Activated CD4-positive, alpha-beta T cell treated with anti-CD3 and anti-CD28 coated beads, Interleukin-2, amount 50 U/mL, for 1 hour (primary cell): ENCODE data around the gene NTPCR.

Source experiments
- DNase-seq: peaks from one replicate; pipeline ENCODE4 v3.0.0-alpha.2; 2020

NTPCR gene

DNA sequence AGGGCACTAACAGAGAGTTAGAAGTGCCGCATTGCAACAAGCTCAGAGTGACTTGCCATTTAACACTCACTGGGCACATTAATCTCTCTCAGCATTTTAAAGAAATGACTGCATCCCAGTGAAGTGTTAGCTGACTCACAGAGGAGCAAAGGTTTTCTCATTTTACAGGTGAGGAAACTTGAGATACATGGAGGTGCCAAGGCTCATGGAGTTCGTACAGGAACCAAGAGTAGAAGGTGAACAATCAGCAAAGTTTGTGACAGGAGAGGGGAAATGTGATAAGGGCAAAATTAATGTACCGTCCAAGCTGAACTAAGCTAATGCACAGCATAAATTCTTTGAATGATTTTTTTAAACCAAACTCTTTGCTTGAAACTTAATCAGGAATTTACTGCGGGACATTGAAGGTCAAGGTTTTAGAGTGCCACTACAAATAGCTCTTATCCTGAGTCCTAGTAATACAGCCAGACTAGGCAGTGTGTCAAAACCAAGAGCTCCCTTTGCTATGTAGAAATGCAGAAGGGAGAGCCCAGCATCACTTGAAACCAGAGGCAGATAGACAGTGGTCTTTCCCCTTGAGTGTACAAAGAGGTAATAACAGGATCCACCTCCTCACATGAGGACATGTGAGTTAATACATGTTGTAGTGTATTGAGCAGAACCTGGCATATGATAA lies 22.4 kb upstream of the NTPCR start:
- DNase-seq, result no peak

DNA sequence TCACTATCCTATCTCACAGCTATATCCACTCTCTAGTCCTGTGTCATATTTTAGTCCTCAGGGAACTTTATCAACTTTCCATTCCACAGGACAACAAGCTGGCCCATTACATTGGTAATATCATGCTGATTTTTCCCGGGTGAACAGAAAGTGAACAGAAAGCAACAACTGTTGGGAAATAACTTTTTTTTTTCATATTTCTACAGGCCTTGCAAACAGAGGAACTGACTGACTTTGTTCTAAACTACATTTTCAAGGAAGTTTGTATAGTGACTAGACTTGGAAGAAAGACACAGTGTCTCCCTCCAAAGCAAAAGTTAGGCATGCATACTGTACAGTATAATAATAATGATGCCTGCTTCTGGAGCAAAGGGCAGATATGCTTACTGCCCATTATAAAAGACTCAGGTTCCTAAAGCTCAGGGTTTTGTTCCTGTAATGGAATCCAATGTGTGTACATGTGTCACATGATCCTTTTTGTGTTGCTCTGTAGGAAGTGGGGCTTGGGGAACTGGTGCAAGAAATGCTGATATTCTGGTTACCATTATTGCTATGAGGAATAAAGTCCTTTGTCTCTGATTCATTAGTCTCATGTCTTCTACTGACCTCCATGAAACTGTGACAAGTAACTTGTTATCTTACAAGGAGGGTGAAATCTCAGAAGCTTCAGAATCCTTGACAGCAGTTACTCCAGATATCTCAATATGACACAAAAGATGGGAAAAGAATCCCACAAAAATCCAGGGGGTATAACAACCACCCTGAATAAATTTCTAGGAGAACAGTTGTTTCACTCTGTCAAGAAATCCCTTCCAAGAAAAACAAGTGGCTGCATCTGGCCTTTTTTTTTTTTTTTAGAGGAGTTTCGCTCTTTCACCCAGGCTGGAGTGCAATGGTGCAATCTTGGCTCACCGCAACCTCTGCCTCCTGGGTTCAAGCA lies 17.7 kb upstream of the NTPCR start:
- DNase-seq, result no peak

DNA sequence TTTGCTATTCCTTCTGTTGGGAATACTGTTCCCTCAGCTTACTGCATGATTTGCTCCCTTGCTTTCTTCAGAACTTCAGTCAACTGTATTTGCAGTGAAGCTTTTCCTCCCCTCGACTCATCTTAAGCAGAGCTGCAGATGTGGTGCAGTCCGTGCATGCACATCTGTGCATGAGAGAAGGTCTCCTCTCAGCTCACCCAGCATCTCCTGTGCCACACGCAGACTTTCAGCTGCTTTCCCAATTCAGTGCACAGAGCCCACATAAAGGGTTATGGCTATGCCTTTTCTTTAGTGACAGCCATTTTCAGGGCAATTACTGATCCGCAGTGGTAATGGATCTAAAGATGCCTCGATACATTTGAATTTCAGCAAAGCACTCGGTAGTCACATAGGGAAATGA lies 13.5 kb upstream of the NTPCR start:
- no peak for DNase-seq

DNA sequence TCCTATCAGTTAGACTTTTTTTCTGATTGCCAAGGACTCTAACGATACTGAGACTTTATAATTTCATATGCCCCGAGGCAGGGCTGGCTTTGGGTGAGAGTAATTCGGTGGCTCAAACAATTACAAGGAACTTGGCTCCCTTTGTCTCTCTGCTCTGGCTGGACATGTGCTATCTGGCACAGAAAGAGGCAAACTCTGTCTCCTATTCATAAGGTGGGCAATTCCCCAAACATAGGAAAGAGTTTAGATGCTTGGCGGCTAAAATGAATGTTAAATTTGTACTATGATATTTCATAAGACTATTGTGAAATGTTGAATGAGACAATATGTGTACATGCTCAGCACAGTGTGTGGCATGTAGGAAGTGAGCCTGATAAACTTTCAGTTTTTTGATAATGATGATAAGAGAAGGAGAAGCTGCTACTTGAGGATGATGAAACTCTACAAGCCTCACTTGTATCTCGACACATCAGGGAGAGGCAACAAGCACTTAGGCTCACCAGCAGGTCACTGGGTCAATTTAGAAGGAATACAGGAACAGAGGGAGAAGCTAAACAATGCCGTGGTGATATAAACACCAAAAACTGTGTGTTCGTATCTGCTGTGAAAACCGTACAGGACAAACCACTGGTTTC lies 12.6 kb upstream of the NTPCR start:
- no peak for DNase-seq

DNA sequence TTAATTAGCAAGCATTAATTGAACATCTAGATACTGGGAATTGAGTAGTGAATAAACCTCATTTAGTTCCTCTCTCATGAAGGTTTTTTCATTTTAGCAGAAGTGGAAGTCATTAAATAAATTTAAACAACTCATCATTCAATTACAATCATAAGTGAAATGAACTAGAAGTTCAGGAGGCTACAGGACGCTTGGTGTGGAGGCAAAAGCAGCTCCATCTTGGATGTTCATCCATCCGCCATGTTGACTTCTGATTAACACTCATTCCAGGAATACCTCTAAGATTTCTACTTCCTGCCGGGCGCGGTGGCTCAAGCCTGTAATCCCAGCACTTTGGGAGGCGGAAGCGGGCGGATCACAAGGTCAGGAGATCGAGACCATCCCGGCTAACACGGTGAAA lies 11.5 kb upstream of the NTPCR start:
- DNase-seq, result no peak

DNA sequence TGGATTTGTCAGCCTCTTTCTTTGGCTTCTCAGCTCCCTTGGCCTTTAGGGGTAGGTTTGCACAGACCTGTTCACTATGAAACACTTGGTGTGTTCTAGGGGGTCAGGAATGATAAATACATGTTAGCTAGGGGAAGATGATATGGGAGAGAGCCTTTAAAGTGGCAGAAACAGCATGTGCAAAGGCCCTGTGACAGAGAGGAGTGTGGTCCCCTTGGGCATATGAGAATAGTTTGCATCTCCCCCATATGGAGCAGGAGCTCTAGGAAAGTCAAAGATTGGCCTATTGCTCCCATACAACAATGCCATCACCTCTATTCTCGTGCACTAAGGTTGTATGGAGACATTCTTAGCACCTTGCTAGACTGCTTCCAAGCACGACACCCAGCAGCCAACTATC lies 10.7 kb upstream of the NTPCR start:
- DNase-seq, result no peak

DNA sequence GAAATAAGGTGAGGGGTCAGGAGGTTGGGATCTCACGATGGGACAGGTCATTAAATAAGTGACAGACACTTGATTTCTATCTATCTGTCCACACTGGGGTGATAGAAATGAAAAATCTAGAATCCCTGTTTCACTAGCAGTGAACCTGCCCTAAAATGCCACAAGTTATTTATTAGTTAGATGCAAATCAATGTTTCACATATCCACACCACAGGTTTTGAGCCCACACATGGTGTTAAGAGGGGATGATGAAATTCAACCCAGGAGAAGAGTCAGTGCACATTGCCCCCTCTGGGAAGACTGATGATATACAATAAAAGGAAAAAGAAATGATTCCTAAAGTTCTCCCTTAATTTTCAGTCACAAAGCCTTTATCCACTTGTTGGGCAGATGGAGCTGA lies 10.1 kb upstream of the NTPCR start:
- no peak for DNase-seq

DNA sequence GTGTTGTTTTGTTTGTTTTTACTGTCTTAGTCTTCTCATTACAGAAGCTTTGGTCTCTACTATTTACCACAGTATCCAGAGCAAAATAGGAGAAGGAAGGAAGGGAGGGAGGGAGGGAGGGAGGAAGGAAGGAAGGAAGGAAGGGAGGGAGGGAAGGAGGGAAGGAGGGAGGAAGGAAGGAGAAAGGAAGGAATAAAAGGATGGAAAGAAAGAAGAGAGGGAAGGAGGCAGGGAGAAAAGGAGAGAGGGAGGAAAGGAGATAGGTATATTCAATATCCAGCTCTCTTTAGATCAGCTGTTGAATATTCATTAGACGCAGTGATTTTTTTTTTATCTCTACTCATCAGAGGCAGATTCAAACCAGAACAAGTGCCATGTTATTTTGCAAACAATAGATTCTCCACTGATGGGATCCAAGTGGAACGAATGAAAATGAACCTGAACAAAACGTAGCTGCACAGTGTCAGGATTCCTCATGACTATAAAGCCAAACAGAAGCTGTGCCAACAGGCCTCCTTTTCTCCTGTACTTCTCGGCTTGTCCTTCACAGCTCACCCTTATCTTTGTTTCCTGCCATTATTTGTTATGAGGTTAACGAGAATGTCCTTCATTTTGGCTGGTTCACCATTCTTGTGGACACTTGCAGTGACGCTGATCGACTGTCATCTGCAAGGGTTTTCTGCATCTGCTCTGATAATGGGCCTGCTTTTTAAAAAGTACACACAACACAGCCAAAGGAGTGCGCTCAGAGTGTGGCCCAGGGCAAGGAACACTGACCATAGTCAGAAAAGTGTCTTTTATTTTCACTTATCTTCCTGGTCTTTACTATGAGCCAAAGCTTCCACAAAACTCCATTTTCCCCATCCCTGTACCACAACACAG lies 7.8 kb upstream of the NTPCR start:
- DNase-seq, result no peak

DNA sequence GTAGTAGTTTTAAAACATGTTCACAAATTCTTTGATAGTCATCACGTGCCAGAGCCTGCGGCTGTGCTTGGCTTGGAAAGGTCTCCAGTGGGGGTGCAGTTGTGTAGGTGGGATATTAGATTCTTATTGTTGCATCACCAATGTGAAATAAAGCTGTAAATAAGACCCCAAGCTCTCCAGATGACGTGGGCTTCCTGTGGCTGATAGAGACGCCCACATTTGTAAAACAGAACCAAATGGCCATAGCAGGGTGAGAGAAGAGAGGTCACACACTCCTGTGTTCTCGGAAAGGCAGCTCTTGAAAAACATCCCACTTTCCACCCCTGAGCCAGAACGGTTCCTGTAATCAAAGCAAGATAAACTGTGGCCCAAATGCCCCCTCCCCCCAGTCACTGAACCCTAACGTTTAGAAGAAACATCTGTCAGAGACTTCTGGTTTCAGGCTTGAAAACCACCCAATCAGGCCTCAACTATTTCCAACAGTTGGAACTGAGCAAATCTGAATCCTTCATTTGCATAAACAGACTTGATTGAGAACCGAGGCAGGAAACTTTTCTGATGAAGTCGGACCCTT lies 6.6 kb upstream of the NTPCR start:
- no peak for DNase-seq

DNA sequence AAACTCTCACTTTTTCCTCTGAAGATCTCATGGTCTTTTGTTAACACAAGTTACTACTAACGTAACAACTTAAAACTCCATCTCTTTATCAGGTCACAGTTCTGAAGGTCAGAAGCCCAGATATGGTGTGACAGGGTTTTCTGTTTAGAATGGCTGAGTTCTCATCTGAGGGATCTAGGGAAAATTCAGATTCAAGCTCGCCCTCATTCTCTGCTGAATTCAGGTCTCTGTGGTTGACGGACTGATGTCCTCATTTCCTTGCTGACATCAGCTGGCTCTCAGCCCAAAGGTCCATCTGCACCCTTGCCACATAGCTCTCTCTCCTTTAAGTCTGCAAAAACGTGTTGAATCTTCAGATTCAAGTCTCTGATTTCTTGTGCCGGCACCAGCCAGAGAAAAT lies 6.1 kb upstream of the NTPCR start:
- no peak for DNase-seq

DNA sequence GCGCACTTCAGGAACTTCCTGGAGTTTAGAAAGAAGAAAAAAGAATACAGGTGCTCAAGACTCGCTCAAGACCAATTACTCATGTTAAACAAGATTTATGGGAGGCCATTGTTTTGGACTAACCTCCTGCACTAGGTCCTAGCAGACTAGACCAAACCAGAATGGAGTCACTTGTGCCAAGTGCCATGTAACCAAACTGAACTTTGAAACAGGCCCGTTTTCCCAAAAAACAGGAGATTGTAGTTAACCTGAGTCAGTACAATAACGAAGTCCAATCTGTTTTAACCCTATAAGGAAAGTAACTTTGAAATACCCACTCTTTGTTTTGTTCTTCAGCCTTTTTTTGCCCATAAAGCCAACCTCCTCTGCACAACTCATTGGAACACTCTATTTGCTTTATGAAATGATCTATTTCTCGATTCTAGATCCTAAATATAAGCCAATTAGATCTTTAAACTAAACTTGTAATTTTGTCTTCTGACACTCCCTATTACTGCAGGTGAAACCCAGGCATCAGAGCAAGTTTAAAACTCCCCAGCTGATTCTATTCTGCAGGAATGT lies 695 bp upstream of the NTPCR start:
- no peak for DNase-seq

DNA sequence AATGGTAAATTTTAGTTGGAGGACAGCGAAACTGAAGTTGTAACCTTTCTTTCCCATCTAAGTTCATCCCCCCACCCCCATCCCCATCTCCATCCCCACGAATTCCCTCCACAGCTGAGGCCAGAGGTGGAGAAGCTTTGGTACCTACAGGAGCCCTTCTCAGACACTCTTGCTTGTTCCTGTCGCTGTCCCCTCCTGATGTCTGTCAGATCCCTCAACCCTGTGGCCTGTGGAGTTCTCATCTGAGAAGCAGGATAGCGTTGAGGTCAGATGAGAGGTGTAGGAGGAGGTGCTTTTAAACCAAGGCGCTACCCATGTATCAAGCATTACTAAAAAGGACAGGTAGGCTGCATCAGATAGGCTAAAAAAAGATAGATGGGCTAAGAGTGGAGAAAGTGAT lies 769 bp downstream of the NTPCR start:
- no peak for DNase-seq

DNA sequence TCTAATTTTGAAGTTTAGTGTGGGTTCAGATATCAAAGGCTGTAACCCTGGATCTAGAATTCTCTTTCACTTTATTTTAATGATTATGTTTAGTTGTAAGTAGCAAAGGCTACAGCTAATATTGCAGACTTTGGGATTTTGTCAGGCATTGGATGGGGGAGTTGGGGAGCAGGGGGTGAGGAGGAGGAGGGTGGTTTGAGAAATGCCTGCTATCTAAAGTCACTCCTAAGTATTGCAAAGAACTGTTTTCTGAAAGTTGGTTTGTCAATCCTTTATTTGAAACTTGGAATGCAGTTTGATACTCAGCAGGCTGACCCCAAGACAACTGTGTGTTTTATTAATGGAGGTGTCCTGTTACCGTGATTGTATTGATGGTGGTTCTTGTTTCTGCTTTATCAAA lies 1.2 kb downstream of the NTPCR start:
- no peak for DNase-seq

DNA sequence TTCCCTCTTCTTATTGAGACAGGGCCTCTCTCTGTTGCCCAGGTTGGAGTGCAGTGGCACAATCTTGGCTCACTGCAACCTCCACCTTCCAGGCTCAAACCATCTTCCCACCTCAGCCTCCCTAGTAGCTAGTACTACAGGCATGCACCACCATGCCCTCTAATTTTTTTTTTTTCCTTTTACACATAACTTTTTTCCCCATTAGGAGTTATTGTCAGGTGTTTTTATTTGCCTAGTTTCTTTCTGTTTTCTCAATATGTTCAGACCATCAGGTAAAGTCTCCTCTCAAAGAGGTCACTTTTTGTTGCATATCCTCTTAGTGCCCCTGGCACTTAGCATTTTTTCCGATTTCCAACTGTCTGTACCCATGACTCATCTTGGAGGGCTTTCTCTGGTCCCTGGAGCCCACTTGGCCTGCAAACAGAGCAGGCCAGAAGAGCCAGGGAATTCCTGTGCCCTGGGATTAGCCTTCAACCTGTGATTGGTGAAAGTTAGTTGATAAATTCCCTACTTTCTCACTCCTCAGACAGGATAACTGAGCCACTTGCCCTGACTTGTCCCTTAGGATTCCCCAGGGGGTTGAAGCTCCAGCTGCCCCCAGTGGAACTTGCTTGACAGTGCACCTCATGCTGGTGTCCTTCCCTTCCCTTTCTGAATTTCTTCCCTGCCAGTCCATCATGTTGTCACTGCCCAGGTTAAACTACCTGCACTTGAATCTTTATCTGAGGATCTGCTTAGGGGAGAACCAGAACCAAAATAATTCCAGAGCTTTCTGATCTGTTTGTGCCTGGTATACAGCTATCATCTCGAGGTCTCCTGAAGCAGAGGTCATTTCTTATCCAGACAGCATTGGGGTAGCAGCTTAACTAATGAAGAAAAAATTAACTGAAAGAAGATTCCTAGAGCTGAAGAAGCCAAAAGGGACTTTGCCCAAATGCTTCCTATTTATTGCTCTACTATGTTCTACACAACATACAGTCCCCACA lies 2.4 kb downstream of the NTPCR start:
- DNase-seq, result peak; percentile 23

DNA sequence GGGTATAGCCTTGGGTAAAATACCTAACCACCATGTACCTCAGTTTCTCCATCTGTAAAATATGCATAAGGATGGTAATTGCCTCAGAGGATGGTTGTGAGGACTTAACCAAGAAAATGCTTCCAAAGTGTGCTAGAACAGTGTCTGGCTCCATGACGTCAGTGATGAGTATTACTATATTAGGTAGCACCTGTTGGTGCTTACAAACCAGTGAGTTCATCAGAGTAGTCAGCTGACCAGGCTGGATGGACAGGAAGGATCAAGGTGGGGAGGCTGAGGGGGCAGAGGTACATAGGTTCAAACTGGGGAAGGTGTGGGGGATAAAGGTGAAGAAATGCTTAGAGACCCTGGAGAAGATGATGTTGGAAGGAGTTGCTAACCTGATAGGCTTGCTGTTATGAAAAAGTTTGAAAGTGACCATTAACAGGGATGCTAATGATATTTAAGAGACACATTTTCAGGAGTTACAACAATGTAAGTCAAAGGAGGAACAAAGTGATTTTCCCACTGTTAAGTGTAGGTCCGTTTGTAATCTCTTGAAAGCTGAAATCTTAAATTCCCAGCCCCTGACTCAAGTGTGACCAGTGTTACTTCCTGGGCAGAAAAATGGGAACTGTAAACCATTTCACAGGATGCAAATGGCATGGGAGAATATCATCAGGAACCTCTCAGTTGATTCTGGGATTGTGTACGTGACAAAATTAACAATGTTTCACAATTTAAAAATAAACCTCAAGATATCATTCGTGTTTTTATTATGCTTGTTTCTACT lies 4.4 kb downstream of the NTPCR start:
- DNase-seq, result no peak

DNA sequence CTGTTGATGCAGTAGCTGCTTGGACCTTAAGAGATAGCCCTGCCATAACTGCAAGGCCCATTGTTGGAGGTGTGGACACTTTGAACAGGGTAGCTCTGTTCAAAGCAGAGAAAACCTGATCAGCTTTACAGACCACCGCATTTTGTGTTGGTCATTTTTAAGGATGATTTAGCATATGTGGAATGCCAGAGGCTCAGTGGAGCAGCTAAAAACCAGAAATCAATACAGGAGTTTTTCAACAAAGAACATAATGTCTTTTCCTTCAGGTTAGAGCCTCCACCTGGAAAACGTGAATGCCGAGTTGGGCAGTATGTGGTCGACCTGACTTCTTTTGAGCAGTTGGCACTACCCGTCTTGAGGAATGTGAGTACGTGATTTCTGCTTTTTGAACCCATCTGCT lies 5.7 kb downstream of the NTPCR start:
- DNase-seq, result no peak

DNA sequence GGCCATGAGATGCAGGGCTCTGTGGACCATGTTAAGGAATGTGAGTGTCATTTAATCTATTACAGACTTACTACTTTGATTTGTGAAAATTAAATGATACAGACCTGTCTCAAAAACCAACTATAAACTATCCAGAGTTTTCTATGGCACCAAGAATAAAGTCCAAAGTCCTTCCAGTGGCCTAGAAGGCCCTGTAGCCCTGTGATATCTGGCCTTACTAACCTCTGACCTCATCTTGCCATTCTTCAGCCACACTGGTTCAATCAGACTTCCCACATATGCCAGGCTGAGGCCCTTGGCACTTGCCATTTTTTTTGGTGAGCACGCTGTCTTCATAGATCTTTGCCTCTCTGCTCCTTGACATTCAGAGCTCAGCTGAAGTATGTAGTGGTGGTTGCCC lies 7.7 kb downstream of the NTPCR start:
- DNase-seq, result no peak

DNA sequence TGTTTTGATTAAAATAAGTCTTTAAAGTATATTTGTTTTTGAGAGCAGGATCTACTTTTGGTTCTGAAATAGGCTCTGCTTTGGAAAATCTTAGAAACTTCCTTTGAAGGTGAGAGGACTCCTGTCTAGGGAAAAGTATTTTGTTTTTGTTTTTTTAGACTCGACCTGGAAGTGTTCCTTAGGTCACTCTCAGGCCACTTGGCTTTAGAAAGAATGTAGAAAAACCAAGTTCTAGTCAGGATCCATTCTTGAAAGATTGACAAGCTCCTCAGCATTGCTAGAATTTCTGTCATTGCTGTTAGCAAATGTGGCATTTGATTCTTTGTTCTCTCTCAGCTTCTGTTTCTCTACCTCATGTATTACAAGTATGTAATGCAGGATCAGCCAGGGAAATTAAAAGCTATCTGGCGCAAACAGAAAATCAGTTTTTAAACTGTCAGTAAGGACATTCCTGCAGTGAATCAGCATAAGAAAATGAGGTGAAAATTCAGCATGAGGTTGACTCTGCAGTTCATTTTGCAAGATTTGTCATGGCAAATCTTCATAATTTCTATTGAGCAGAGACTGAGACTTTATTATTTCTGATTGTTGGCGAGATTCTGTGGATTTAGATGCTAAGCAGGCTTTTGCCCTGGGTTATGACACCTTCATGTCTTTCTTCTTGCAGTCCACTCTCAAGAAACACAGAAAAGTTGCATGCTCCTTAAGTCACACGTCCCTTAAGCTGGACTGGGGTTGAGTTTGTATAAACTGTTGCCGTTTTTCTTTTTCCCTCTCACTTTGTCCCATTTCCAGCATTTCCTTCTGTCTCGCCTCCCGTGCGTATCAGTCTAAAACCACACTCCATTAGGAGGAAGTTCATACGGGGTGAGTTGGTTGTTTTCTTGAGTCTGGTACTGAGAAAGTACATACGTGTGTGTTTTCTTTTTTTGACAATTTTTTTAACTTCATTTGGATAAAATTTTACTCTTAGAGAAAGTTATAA lies 12.6 kb downstream of the NTPCR start:
- no peak for DNase-seq

DNA sequence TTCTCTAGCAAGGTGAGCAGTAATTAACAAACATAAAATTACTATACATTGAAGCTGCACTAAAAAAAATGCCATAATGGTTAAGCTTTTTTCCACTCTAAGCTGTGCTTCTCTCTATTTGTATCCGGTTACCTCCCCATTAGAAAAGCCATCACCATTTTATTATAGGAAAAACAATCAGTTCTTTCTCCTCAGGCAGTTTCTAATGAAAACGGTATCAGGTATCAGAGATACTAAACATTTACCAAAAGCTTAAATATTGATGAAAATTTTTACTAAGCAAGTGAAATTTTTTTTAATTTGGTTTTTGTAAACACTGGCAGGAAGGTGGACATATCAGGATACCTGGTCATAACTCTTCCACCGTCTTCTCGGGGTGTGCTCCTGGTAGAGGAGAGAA lies 14.2 kb downstream of the NTPCR start:
- no peak for DNase-seq
